Vagina (tissue), 2 donors: Measurements from ENCODE around the gene FREM2.

Experiments
- POLR2AphosphoS5 ChIP-seq, 2 donors: sonication (generic); formaldehyde crosslinking; IDR thresholded peaks; one replicate each; pipeline ENCODE4 v1.9.0; 2017; ENCODE audit warnings: antibody characterized with exemption in 2 of 2, mild to moderate bottlenecking in 2 of 2, low read depth in 1 of 2; ENCODE audit not compliant: insufficient read depth in 1 of 2
- TF ChIP-seq, protein P1 (sequence below), 3 experiments: fragments of 450-650 bp in 2 of 3; fragments of 200-600 bp in 1 of 3; sonication (generic) in 1 of 3; IDR thresholded peaks; one replicate each; pipeline ENCODE4 v1.5.1; 2017 to 2019; ENCODE audit warnings: antibody characterized with exemption in 3 of 3, mild to moderate bottlenecking in 2 of 3, moderate library complexity in 2 of 3

DNA sequence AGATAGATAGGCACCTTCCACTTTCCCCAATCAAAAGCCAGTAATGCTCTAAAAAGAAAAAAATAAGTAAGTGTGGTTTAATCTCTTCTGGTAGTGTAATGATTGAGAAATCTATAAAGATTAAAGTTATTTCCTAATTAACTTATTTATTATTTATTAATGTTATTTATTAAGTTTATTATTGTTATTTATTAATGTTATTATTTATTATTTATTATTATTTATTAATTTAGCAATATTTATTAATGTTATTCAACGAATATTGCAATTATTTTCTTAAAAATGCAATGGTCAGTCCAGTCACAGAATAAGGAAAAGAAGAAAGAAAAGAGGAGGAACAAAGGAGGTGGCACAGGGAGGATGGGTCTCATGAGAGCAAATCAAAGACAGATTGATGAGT, 100.7 kb downstream of the FREM2 start:
- TF ChIP-seq, protein P1, sequence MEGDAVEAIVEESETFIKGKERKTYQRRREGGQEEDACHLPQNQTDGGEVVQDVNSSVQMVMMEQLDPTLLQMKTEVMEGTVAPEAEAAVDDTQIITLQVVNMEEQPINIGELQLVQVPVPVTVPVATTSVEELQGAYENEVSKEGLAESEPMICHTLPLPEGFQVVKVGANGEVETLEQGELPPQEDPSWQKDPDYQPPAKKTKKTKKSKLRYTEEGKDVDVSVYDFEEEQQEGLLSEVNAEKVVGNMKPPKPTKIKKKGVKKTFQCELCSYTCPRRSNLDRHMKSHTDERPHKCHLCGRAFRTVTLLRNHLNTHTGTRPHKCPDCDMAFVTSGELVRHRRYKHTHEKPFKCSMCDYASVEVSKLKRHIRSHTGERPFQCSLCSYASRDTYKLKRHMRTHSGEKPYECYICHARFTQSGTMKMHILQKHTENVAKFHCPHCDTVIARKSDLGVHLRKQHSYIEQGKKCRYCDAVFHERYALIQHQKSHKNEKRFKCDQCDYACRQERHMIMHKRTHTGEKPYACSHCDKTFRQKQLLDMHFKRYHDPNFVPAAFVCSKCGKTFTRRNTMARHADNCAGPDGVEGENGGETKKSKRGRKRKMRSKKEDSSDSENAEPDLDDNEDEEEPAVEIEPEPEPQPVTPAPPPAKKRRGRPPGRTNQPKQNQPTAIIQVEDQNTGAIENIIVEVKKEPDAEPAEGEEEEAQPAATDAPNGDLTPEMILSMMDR (IDR thresholded peaks at IDR 0.05): no peak
- no peak for TF ChIP-seq POLR2AphosphoS5 (IDR thresholded peaks at IDR 0.05; ENCODE audit: insufficient read depth in 1 of 2, low read depth in 1 of 2)
